Measurements from ENCODE around the gene FGF13.

Gene FGF13

GRCh38 chrX:138711399-138712347 is at the start of gene FGF13:
TSS of gene FGF13 (minus strand) at chrX:138711717. CDS start at chrX:138711003, 714 bp downstream.
- no peak for DNase-seq

GRCh38 chrX:138759217-138759943 is 47.9 kb upstream of the FGF13 start:
- DNase-seq, result no peak

- no peak for DNase-seq
Observed at GRCh38 chrX:138756234-138756633, 44.7 kb upstream of the FGF13 start.

- DNase-seq, result no peak
Observed at GRCh38 chrX:138754861-138755260, 43.3 kb upstream of the FGF13 start.

GRCh38 chrX:138748480-138748879 is 37.0 kb upstream of the FGF13 start:
- DNase-seq, result no peak

- no peak for DNase-seq
Observed at GRCh38 chrX:138745196-138745595, 33.7 kb upstream of the FGF13 start.

GRCh38 chrX:138742217-138742616 is 30.7 kb upstream of the FGF13 start:
- no peak for DNase-seq

GRCh38 chrX:138740341-138740740 is 28.8 kb upstream of the FGF13 start:
- DNase-seq, result no peak

GRCh38 chrX:138723301-138723700 is 11.8 kb upstream of the FGF13 start:
- no peak for DNase-seq

- no peak for DNase-seq
Observed at GRCh38 chrX:138719396-138719795, 7.9 kb upstream of the FGF13 start.

- no peak for DNase-seq
Observed at GRCh38 chrX:138718941-138719340, 7.4 kb upstream of the FGF13 start.

- no peak for DNase-seq
Observed at GRCh38 chrX:138710866-138711341, 613 bp downstream of the FGF13 start.

GRCh38 chrX:138709886-138710791 is 1.4 kb downstream of the FGF13 start:
- no peak for DNase-seq

GRCh38 chrX:138708268-138708667 is 3.2 kb downstream of the FGF13 start:
- DNase-seq, result no peak

GRCh38 chrX:138704596-138704995 is 6.9 kb downstream of the FGF13 start:
- no peak for DNase-seq

GRCh38 chrX:138704101-138704500 is 7.4 kb downstream of the FGF13 start:
- DNase-seq, result no peak

- no peak for DNase-seq
Observed at GRCh38 chrX:138692591-138692990, 18.9 kb downstream of the FGF13 start.

- no peak for DNase-seq
Observed at GRCh38 chrX:138691186-138691585, 20.3 kb downstream of the FGF13 start.

- DNase-seq, result no peak
Observed at GRCh38 chrX:138690591-138690990, 20.9 kb downstream of the FGF13 start.

GRCh38 chrX:138683600-138683999 is 27.9 kb downstream of the FGF13 start:
- DNase-seq, result no peak

- no peak for DNase-seq
Observed at GRCh38 chrX:138669693-138670092, 41.8 kb downstream of the FGF13 start.

- no peak for DNase-seq
Observed at GRCh38 chrX:138664466-138664865, 47.1 kb downstream of the FGF13 start.

GRCh38 chrX:138664016-138664415 is 47.5 kb downstream of the FGF13 start:
- DNase-seq, result no peak

Data from stimulated activated CD4-positive, alpha-beta T cell treated with anti-CD3 and anti-CD28 coated beads, Interleukin-12 subunit alpha, Interleukin-12 subunit beta, amount 100 ng/mL, for 4 hours (primary cell).